Astrocyte of the spinal cord (primary cell): ENCODE measurements around the gene SPINK2.

ENCODE experiments used
- DNase-seq: peaks from one replicate; pipeline ENCODE4 v3.0.0; 2011; ENCODE audit warnings: low read depth, low spot score
- H3K4me3 ChIP-seq: 2 replicates; pipeline ENCODE4 v1.5.1; 2011; ENCODE audit warnings: low read depth, mild to moderate bottlenecking, low read length, moderate library complexity
- CTCF ChIP-seq: IDR thresholded peaks from 2 replicates; pipeline ENCODE4 v1.5.1; 2012; ENCODE audit warnings: low read depth, mild to moderate bottlenecking, low read length, inconsistent platforms
- in situ Hi-C: cut with HindIII; loops from 2 replicates; pipeline ENCODE4 v1.10.0; 2017; ENCODE audit warnings: low sequenced_read_pairs

The SPINK2 gene

GRCh38 chr4:56788081-56788480 lies 33.4 kb downstream of the SPINK2 start:
- no peak for DNase-seq
- H3K4me3 ChIP-seq = no peak overlapping the region
- in situ Hi-C loops = no loop called here
- TF ChIP-seq CTCF = no peak

GRCh38 chr4:56787380-56787779 lies 34.1 kb downstream of the SPINK2 start:
- H3K4me3 ChIP-seq = no peak overlapping the region
- no peak for DNase-seq
- TF ChIP-seq CTCF = no peak
- in situ Hi-C loops = no loop called here

GRCh38 chr4:56786955-56787354 lies 34.5 kb downstream of the SPINK2 start:
- in situ Hi-C loops = no loop called here
- DNase-seq = peak; percentile 79
- H3K4me3 ChIP-seq = no peak overlapping the region
- no peak for TF ChIP-seq CTCF

GRCh38 chr4:56783986-56784385 lies 37.5 kb downstream of the SPINK2 start:
- DNase-seq = peak; percentile 49
- in situ Hi-C loops = no loop called here
- TF ChIP-seq CTCF = no peak
- H3K4me3 ChIP-seq = no peak overlapping the region

GRCh38 chr4:56782019-56782418 lies 39.5 kb downstream of the SPINK2 start:
- no peak for DNase-seq
- in situ Hi-C loops = no loop called here
- H3K4me3 ChIP-seq = no peak overlapping the region
- TF ChIP-seq CTCF = no peak

- TF ChIP-seq CTCF = no peak
- H3K4me3 ChIP-seq = no peak overlapping the region
- no peak for DNase-seq
- in situ Hi-C loops = no loop called here
These were observed 48.2 kb downstream of the SPINK2 start for GRCh38 chr4:56773346-56773745.

GRCh38 chr4:56772134-56772533 lies 49.4 kb downstream of the SPINK2 start:
- no peak for DNase-seq
- no peak overlapping the region for H3K4me3 ChIP-seq
- TF ChIP-seq CTCF = no peak
- in situ Hi-C loops = no loop called here
